GM18502 (cell line): ENCODE measurements around the gene CDH26.

Experiments used
- ATAC-seq: cut with Tn5 transposase; IDR thresholded peaks from one replicate; pipeline ENCODE4 v1.9.1; 2021; ENCODE audit warnings: mild to moderate bottlenecking; ENCODE audit not compliant: unreplicated experiment, poor library complexity

The CDH26 gene

GRCh38 chr20:60057866-60058807, 99.9 kb downstream of the CDH26 start:
- no peak for ATAC-seq

GRCh38 chr20:60058879-60059278, 100.7 kb downstream of the CDH26 start:
- no peak for ATAC-seq

GRCh38 chr20:60060006-60060557, 101.9 kb downstream of the CDH26 start:
- no peak for ATAC-seq

- no peak for ATAC-seq
Measured at GRCh38 chr20:60060593-60060992, 102.4 kb downstream of the CDH26 start.

GRCh38 chr20:60062431-60063047, 104.3 kb downstream of the CDH26 start:
- ATAC-seq = no peak

- ATAC-seq = no peak
Measured at GRCh38 chr20:60063048-60063451, 104.8 kb downstream of the CDH26 start.

GRCh38 chr20:60063739-60064380, 105.6 kb downstream of the CDH26 start:
- no peak for ATAC-seq
